Suppressor macrophage (primary cell): ENCODE measurements around the gene TUG1.

Experiments
- DNase-seq, 4 experiments: peaks; one replicate each; pipeline ENCODE4 v3.0.0-alpha.2; 2020 to 2022

The TUG1 gene

DNA sequence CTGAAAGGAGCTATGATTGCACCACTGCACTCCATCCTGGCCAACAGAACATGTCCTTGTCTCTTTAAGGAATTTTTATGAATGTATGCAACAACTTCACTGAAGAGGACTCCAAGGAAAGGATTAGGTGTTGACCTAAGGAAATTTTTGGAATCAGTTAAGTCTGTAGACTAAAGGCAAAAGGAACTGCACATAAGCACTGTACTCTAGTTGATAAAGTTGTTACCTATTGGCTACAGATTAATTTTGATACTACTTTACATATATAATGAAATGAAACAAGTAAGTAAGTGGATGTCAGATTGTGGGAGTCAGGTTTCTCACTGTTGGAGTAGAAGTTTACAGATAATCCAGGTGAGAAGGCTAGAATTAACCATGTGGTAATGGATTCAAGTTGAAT lies 36.5 kb downstream of the TUG1 start:
- no peak for DNase-seq

DNA sequence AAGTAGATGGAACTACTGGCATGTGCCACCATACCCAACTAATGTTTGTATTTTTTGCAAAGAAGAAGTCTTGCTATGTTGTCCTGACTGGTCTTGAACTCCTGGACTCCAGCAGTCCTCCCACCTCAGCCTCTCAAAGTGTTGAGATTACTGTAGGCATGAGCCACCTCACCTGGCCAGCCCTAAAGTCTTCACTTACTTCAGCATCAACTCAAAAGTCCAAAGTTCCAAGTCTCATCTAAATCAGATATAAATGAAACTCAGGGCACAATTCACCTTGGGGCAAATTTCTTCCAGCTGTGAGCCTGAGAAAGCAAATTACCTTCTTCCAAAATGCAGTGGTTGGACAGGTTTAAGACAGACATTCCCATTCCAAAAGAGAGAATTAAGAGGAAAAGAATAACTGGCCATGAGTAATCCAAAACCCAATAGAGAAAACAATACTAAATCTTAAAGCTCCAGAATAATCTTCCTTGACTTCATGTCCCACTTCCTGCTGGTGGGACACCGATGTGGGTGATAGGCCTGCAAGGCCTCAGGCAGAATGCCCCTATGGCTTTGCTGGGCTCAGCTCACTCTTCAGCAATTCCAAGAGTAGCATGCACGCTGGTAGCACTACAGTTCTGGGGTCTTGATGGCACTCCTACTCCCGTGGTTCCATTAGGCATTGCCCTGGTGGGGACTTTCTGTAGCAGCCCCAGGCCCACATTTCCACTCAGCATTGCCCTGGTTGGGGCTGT lies 50.3 kb downstream of the TUG1 start:
- DNase-seq, result no peak

DNA sequence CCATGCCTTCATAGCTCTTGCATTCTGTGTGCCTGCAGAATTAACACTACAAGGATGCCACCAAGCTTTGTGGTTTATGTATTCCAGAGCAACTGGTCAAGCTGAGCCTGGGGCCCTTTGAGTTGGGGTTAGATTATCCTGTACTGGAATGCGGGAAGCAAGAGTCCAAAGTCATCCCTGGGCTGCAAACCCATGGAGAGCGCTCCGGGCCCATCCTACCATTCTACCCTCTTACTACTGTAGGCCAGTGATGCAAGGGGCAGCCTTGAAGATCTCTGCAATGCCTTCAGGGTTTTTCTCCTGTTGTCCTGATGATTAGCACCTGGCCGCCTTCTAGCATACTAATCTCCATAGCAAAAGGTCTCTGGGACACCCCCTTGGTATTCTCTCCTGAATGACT lies 51.3 kb downstream of the TUG1 start:
- DNase-seq, result no peak

DNA sequence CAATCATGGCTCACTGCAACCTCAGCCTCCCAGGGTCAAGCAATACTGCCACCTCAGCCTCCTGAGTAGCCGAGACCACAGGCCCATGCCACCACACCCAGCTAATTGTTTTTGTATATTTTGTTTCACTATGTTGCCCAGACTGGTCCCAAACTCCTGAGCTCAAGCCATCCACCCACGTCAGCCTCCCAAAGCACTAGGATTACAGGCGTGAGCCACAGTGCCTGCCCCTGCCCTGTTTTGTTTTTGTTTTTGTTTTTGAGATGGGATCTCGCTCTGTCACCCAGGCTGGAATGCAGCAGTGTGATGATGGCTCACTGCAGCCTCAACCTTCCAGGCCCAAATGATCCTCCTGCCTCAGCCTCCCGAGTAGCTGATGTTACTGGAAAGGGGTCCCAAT lies 53.5 kb downstream of the TUG1 start:
- DNase-seq, result no peak
